ENCODE data around the gene INPP5F.
"Not testable (repeated sequence)": the region's sequence is repeated elsewhere in the genome, so short reads cannot be mapped to it uniquely, and the experiment has no call there.

INPP5F gene

GRCh38 chr10:119780879-119781480 lies 55.1 kb downstream of the INPP5F start:
- no peak for DNase-seq

GRCh38 chr10:119781498-119781897 lies 55.6 kb downstream of the INPP5F start:
- no peak for DNase-seq

GRCh38 chr10:119782981-119783664 lies 57.3 kb downstream of the INPP5F start:
- DNase-seq, result no peak

GRCh38 chr10:119783665-119784027 lies 57.8 kb downstream of the INPP5F start:
- no peak for DNase-seq

- DNase-seq, result peak; percentile 37
Measured at GRCh38 chr10:119784340-119785067, 58.7 kb downstream of the INPP5F start.

GRCh38 chr10:119786117-119786769 lies 60.4 kb downstream of the INPP5F start:
- peak; percentile 5 for DNase-seq

GRCh38 chr10:119795101-119795500 lies 69.3 kb downstream of the INPP5F start:
- not testable (repeated sequence) for DNase-seq

- DNase-seq, result no peak
Measured at GRCh38 chr10:119796039-119796438, 70.2 kb downstream of the INPP5F start.

GRCh38 chr10:119801176-119801575 lies 75.3 kb downstream of the INPP5F start:
- DNase-seq, result no peak

- DNase-seq, result no peak
Measured at GRCh38 chr10:119801998-119802538, 76.2 kb downstream of the INPP5F start.

- no peak for DNase-seq
Measured at GRCh38 chr10:119803264-119803663, 77.4 kb downstream of the INPP5F start.

GRCh38 chr10:119805702-119806230 lies 79.9 kb downstream of the INPP5F start:
- no peak for DNase-seq

GRCh38 chr10:119806334-119807130 lies 80.7 kb downstream of the INPP5F start:
- DNase-seq, result no peak

- peak; percentile 15 for DNase-seq
Measured at GRCh38 chr10:119807960-119808697, 82.3 kb downstream of the INPP5F start.

GRCh38 chr10:119811122-119811521 lies 85.3 kb downstream of the INPP5F start:
- DNase-seq, result no peak

GRCh38 chr10:119812684-119813083 lies 86.8 kb downstream of the INPP5F start:
- no peak for DNase-seq

GRCh38 chr10:119815671-119816070 lies 89.8 kb downstream of the INPP5F start:
- DNase-seq, result no peak

- DNase-seq, result peak; percentile 43
Measured at GRCh38 chr10:119817991-119818888, 92.4 kb downstream of the INPP5F start.

- DNase-seq, result no peak
Measured at GRCh38 chr10:119818889-119819270, 93.0 kb downstream of the INPP5F start.

GRCh38 chr10:119821182-119821581 lies 95.3 kb downstream of the INPP5F start:
- no peak for DNase-seq
